MM.1S (cell line): ENCODE results near the gene NANOG.
"Not testable (repeated sequence)": the region's sequence is repeated elsewhere in the genome, so short reads cannot be mapped to it uniquely, and the experiment has no call there.

Experiments
- CTCF ChIP-seq: fragments of 300-600 bp; sonication (generic); IDR thresholded peaks from 2 replicates; pipeline ENCODE4 v1.5.1; 2016; ENCODE audit warnings: antibody characterized with exemption, low read length, mixed read lengths
- EZH2 ChIP-seq: fragments of 300-600 bp; sonication (generic); optimal IDR thresholded peaks from 2 replicates; pipeline ENCODE3; 2017; ENCODE audit warnings: low read depth, mild to moderate bottlenecking, antibody characterized with exemption, low read length, mixed read lengths
- EZH2phosphoT487 ChIP-seq: fragments of 300-600 bp; sonication (generic); IDR thresholded peaks from 2 replicates; pipeline ENCODE4 v1.6.1; 2018; ENCODE audit warnings: antibody characterized with exemption, low read length

- not testable (repeated sequence) for TF ChIP-seq CTCF, EZH2, EZH2phosphoT487
Observed at GRCh38 chr12:7839848-7840247, 50.6 kb downstream of the NANOG start.
